Measurements from ENCODE around the gene SCGB2A2.

SCGB2A2 gene

GRCh38 chr11:62307950-62308349 lies 38.0 kb downstream of the SCGB2A2 start:
- no peak for DNase-seq

- no peak for DNase-seq
These were observed 40.0 kb downstream of the SCGB2A2 start for GRCh38 chr11:62309991-62310390.

- no peak for DNase-seq
These were observed 45.5 kb downstream of the SCGB2A2 start for GRCh38 chr11:62315431-62315830.

GRCh38 chr11:62322524-62322923 lies 52.6 kb downstream of the SCGB2A2 start:
- DNase-seq: no peak
